GM12873 (cell line): ENCODE data around the gene GAB2.

Source experiments
- TF ChIP-seq, protein P1 (sequence below): IDR thresholded peaks from 2 replicates; pipeline ENCODE4 v1.5.1; 2012; ENCODE audit warnings: low read depth, mild to moderate bottlenecking, moderate library complexity, low read length, control low read depth; ENCODE audit not compliant: insufficient read depth; ENCODE audit errors: missing control alignments

GAB2 gene

GRCh38 chr11:78310500-78310909 lies 107.1 kb downstream of the GAB2 start:
- TF ChIP-seq, protein P1, sequence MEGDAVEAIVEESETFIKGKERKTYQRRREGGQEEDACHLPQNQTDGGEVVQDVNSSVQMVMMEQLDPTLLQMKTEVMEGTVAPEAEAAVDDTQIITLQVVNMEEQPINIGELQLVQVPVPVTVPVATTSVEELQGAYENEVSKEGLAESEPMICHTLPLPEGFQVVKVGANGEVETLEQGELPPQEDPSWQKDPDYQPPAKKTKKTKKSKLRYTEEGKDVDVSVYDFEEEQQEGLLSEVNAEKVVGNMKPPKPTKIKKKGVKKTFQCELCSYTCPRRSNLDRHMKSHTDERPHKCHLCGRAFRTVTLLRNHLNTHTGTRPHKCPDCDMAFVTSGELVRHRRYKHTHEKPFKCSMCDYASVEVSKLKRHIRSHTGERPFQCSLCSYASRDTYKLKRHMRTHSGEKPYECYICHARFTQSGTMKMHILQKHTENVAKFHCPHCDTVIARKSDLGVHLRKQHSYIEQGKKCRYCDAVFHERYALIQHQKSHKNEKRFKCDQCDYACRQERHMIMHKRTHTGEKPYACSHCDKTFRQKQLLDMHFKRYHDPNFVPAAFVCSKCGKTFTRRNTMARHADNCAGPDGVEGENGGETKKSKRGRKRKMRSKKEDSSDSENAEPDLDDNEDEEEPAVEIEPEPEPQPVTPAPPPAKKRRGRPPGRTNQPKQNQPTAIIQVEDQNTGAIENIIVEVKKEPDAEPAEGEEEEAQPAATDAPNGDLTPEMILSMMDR, result no peak

DNA sequence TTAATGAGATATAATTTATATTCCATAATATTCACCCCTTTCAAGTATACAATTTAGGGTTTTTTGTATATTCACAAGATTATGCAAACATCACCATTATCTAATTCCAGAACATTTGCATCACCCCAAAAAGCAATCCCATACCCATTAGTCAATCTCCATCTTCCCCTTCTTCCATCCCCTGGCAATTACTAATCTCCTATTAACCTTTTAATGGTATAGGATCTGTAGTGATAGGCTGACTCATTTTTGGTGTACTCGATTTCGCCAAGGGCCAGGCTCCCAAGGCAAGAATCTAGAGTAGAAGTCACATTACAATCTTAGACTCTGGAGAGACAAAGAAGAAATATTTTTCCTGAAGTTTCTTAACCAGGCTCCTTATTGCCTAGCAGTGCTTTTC lies 113.4 kb downstream of the GAB2 start:
- TF ChIP-seq, protein P1, result no peak

DNA sequence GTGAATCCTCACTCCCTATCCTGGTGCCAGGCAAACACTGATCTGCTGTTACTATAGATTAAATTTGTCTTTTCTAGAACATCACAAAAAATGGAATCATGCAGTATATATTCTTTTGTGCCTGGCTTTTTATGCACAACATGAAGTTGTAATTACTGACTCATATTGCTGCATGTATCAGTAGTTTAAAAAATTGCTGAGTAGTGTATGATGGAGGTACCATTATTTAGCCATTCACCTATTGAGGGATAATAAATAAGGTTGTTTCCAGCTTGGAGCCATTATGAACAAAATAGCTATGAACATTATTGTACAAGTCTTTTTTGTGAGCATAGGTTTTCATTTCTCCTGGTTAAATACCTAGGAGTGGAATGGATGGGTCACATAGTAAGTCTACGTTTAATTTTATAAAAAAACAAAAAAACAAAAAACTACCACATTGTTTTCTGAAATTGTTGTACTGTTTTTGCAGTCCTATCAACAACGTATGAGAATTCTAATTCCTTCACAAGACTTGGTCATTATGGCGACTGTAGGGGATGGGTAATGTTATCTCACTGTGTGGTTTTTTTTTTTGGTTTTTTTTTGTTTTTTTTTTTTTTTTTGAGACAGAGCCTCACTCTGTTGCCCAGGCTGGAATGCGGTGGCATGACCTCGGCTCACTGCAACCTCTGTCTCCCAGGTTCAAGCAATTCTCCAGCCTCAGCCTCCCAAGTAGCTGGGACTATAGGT lies 117.3 kb downstream of the GAB2 start:
- TF ChIP-seq, protein P1, result no peak

DNA sequence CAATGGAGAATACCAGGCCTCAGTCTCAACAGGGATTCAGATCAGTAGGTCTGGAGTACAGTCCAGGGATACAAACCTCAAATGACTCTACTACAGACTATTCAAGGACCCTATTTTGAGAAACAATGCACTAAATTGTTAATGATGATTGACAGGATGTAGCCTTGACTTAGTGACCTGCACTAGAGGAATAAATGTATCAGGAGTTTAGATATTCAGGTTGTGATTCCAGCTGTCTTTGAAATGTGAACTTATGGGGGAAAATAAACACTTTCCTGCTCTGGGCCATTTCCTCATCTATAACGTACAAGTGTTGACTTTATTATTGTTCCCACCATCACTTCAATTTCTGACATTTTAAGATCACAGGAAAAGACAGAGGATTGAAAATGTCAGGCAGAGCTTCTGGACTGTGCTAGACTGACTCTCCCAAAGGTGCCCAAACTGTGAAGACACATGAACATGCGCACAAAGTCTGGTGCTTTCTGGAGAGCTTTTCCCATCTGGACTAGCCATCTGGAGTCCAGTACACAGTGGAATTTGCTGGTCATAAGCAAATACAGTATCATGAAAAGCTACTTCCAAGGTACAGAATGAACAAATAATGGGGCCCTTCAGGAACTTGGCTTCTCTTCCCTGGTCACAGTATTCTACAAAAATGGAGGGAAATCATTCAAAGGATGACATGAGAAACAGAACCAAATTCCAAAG lies 118.5 kb downstream of the GAB2 start:
- TF ChIP-seq, protein P1, result no peak

- TF ChIP-seq, protein P1, result no peak
Measured at GRCh38 chr11:78298291-78298771, 119.3 kb downstream of the GAB2 start.

- TF ChIP-seq, protein P1, result no peak
Measured at GRCh38 chr11:78295991-78296930, 121.4 kb downstream of the GAB2 start.

DNA sequence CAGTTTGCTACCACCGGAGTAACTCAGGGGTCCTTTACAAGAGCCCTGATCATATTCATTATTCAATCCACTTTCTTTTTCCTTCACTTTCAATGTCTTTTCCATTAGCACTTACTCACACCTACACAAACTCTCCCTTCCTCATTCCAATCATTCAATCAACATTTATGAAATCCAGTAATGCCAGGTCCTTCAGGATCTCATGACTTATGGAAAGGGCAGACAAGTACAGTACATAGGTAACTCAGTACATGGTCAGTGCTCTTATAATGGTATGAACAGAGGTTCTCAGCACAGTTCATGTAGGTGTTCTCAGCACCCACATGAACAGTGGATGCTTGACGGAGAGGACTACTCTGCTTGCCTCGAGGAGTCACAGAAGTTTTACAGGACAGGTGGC lies 122.3 kb downstream of the GAB2 start:
- TF ChIP-seq, protein P1, result no peak
